HG03064 (cell line): ENCODE measurements around the gene MRPL43.

ENCODE experiments used
- ATAC-seq: cut with Tn5 transposase; IDR thresholded peaks from one replicate; pipeline ENCODE4 v1.9.1; 2021; ENCODE audit warnings: low read depth; ENCODE audit not compliant: unreplicated experiment

The MRPL43 gene

DNA sequence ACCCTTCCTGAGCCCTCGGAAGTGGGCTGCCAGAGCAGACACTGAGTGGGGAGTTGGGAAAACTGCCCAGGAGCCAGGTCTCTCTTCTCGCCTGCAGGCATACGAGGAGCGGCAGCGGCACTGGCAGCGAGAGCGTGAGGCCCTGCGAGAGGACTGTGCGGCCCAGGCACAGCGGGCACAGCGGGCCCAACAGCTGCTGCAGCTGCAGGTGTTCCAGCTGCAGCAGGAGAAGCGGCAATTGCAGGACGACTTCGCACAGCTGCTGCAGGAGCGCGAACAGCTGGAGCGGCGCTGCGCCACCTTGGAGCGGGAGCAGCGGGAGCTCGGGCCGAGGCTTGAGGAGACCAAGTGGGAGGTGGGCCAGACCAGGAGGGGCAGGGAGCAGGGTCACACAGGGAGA, 18.1 kb upstream of the MRPL43 start:
- no peak for ATAC-seq

DNA sequence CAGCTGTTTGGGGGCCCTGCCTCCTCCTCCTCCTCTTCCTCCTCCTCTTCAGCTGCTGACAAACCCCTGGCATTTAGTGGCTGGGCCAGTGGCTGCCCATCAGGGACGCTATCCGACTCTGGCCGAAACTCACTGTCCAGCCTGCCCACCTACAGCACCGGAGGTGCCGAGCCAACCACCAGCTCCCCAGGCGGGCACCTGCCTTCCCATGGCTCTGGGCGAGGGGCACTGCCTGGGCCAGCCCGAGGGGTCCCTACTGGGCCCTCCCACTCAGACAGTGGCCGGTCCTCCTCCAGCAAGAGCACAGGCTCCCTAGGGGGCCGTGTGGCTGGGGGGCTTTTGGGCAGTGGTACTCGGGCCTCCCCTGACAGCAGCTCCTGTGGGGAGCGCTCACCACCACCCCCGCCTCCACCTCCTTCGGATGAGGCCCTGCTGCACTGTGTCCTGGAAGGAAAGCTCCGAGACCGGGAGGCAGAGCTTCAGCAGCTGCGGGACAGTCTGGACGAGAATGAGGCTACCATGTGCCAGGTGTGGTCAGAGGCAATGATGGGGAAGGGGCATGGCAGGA, 16.4 kb upstream of the MRPL43 start:
- no peak for ATAC-seq

DNA sequence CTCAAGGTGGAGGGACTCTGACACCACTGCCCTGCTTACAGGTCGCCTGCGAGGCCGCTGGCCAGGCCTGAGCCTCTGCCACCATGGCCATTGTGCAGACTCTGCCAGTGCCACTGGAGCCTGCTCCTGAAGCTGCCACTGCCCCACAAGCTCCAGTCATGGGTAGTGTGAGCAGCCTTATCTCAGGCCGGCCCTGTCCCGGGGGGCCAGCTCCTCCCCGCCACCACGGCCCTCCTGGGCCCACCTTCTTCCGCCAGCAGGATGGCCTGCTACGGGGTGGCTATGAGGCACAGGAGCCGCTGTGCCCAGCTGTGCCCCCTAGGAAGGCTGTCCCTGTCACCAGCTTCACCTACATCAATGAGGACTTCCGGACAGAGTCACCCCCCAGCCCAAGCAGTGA, 15.2 kb upstream of the MRPL43 start:
- no peak for ATAC-seq

DNA sequence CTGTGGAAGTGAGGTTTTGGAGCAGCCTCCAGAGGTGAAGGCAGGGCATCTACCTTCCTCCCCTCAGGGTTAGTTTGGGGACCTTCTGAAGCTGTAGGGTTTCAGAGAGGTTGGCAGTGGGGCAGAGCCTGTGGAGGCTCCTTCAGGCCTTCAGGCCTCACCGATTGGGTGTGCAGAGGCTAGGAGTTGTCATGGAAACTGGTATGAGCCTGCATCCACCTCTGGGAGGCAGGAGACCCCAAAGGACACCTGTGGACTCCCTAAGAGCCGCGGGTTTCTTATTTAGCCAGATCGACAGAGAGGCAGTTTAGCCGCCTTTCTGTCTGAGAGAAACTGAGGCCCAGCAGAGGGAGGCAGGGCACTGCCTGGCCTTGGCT, 14.3 kb upstream of the MRPL43 start:
- ATAC-seq = no peak

DNA sequence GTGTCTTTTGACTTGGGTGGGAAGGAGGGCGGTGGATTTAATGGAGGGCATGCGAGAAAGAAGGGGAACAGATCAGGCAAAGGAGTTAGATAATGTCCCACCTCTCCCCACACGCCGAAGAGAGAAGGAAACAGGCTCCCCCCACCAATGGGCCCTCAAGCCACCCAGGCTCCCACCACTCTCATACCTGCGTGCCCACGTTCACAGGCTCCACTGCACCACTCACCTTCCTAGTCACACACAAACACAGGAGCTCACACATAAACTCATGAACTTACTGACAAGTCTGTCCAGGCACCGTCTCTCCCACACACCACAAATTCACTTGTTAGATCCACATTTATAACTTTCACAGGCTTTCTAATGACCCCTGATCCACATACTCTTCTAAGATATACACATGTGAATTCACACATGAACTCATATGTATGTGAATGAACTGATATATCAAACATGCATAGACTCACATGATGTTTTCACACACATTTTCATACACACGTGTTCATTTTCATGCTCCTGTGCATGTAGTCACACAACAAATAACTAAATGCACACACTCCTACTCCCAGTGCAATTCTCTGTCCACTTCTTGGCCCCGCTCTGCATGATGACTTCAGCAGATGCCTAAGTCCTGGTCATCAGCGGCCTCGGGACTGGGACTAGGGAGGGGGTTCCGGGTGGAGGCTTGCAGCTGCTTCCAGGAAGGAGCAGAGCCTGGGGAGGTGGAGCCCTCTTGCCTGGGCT, 13.8 kb upstream of the MRPL43 start:
- ATAC-seq = no peak

DNA sequence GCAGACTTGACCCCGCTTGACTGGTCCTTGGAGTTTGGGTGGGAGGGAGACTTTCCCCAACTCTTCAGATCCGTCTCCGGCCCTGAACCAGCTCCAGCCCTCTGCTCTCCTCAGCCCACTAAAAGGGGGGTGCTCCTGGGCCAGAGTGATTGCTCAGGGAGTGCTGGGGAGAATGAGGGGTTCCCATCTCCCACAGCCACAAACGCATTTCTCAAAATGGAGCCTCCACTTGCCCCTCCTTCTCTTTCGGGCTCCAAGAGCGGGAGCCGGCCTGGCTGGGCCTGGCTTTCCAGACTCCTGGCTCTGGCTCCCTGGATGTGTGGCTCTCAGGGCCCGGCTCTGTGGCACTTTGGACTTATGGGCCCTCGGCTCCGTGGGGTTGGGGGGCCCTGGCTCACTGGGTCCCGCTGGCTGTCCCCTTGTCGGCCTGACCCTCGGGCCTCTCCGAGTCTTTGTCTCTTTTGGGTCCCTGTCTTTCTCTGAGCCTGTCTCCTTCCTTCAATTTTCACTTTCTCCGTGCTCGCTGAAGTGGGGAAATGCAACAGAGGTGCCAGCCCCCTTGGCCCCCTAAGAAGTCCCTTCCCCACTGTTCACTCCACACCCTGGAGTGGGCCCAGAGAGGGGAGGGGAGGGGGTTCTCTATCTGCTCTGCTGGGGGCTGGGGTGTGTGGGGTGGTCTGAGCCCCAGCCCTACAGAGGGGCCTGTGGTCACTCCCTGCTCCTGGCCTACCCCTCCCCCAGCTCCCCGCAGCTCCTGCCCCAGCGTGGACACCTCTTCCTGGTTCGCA, 13.0 kb upstream of the MRPL43 start:
- no peak for ATAC-seq

DNA sequence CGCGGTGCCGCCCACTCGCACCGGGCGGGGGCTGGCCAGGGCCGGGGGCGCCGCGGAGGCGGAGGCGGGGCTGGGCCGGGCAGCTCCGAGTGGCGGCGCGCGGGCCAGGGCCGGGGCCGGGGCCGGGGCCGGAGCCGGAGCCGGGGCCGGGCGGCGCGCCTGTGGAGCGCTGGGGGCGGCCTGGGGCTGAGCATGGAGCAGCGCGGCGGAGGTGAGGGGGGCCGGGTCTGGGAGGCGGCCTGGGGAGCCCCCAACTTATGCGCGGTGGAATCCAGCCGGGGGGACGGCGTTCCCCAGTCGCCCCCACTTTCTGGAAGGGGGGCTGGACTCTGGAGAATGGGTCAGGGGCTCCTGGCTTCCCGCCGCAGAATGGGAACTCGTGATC, 12.4 kb upstream of the MRPL43 start, which contains the start of gene LZTS2:
Gene LZTS2 (plus strand): TSS at position 67 of the 385 bp plus-strand sequence. CDS start 2,731 bp downstream, outside the sequence.
- no peak for ATAC-seq

DNA sequence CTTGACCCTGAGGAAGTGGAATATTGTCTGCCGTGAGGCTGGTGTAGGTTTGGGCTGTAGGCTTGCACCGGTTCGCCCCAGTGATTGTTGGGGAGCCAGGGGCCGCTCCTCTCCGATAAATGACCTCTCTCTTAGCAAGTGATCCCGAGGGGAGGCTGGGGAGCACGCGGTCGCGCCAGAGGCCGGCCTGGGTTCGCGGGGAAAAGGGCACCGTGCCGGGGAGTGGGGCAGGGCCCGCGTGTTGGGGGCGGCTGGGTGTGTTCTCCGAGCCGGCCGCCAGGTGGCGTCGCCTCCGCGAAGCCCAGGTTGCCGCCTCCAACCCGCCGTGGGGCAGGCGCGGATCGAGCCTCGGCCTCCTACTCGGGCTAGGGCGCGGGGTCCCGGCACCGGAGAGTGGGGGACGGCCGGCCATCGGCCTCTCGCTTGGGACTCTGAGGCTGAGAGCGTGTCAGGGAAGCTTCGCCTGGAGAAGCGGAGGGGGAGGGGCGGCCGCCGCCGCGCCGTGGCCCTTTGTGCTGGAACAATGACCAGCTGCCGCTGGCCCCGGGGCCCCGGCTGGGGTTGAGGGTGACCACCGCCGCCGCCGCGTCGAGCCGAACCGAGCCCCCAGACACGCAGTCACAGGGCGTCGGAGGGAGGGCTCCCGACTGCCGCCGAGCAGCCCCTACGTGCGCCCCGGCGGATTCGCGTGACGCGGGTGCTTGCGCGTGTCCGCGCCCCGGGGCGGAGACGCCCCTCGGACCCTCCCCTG, 11.9 kb upstream of the MRPL43 start:
- peak; percentile 35 for ATAC-seq

DNA sequence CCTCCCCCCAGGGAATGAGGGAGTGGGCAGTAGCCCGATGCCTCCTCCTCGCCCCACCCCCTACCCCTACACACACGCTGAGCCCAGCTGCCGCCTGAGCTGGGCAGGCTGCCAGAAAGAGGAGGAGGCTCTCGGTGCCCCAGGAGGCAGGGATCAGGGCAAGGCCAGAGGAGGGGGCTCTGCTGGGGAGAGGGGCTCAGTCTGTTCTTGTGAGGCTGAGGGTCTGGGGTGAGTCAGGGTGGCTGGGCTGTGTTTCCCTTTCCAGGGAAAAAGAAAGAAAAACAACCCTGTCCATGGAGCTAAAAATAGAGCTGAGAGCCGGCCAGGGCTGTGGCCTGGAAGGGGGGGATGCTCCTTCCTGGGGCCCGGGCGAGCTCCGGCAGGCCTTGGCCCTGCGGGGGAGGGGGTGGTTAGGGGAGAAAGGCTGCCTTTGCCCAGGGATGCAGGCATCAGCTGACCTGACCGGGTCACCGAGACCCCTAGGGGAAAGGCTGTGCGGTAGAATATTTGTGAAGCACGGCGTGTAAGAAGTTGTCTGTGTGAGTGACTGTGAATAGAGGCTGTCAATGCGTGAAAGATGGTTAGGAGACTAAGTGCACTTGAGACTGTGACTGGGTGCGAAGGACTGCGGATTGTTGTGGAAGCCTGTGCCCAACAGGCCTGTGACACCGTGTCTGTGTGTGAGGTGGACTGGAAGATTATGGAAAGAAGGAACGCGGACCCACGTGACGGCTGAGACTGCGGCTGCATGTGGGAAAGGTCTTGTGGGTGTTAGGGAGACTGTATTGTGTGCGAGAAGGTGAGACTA, 11.1 kb upstream of the MRPL43 start:
- ATAC-seq = peak; percentile 30

DNA sequence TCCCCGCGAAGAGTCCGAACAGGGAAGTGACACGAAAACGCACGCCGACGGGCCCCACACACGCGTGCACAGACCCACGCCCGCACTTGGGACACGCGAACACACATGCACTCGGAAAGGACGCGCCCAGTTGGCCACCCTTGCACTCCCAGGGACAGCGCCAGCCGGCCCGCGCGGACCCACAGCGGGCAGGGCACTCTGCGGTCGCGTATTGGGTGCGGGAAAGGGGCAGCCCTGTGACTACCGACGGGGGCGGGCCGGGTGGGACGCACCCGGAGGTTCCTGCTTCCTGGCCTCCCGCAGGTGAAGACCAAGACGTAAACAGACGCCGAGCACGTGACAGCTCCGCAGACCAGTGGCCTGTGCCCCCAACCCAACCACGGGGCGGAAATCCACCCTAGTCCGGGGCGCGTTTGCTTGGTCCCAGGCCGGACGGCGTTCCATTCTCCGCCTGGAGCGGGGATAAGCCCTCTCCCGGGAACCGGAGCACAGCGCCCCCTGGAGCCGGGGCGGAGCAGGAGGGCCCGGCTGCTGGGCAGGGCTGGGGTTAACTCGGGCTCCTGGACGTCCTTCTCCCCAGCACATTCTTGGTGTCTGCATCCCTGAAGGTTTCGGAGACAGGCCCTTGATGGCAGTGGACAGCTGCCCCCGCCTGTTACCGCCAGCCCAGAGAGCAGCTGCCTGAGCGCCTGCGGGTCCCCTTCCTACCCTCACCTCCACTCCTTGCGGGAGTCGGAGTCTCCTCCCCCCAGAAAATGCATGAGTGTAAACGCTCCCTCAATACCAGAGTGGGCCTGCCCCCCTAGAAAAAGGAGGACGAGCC, 10.3 kb upstream of the MRPL43 start:
- ATAC-seq = peak; percentile 23

DNA sequence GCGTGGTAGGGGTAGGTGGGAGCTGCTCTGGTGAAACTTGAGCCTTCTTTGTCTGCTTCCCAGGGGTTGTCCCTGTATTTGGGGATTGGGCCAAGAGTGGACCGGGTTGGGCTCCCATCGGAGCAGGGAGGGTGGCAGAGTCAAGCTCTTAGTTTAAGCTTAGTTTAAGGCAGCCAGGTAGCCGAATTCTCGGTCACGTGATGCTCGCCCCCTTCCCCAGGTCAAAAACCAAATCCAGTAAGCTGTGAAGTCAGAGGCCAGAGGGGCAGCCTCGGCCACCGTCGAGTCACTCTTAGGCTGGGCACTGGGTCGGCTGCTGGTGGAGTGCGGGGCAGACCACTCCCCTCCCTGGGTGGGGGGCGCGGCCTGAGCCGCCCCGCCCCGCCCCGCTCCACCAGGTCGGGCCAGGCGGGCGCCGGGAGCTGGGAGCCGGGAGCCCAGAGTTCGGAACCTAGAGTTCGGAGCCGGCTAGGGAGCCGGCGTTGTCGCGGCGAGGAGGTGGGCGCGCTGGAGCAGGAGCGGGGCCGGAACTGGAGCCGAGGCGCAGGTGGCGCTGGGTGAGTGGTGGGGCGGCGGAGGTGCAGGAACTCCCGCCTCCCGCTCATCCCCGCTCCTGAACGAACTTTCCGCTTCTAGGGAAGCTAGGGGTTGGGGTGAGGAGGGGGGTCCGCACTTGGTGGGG, 9.5 kb upstream of the MRPL43 start:
- no peak for ATAC-seq

DNA sequence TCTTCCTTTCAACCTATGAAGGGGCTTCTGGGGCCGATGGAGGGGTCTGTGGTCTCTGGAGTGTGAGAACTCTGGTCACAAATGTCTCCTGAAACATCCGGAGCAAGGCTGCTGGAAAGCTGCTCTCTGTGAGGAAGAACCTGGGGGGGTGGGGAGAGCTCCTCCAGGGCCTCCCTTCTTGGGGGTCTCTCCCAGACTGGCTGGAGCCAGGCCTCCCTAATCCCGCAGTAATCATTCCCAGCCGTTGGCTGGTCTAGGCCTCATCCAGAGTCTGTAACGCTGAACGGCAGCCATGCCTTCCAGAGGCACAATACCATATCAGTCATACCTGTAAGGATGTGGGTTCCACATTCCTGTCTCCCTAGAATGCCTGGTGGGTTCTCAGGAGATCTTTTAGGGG, 7.9 kb upstream of the MRPL43 start:
- ATAC-seq = no peak

DNA sequence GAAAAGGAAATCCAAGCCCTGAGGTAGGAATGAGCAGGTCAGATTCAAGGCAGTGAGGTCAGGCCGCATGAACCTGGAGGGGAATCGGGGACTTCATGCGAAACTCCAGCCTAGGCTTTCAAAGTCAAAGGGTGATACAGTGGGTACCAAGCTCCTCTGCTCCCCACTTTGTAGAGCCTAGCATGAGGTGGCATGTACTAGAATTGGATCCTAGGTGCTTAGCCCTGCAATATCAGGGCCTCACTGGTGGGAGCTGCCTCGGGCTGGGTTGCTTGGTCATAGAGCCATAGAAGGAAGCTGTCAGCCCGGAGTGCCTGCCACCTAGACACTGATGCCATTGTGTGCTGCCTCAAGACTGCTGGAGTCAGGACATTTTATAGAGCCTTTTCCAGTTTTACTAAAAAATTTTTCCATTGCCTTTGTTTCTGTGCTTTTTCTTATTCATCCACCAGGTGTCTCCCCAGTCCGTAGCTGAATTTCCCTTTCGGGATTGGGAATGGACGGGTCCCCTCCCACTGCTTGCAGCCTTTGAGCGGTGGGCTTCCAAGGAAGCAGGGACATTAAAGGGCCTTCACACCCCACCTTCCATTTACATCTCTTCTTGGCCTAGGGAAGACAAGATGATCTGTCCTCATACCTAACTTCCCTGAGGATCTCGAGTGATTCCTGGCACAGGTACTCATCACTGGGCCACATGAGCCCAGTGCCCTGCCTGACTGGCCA, 6.8 kb upstream of the MRPL43 start:
- no peak for ATAC-seq

DNA sequence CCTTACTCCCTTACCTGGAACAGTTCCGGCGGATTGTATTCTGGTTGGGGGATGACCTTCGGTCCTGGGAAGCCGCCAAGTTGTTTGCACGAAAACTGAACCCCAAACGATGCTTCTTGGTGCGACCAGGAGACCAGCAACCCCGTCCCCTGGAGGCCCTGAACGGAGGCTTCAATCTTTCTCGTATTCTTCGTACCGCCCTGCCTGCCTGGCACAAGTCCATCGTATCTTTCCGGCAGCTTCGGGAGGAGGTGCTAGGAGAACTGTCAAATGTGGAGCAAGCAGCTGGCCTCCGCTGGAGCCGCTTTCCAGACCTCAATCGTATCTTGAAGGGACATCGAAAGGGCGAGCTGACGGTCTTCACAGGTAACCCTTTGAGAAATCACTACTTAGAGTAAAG, 1.8 kb upstream of the MRPL43 start:
- ATAC-seq = no peak

DNA sequence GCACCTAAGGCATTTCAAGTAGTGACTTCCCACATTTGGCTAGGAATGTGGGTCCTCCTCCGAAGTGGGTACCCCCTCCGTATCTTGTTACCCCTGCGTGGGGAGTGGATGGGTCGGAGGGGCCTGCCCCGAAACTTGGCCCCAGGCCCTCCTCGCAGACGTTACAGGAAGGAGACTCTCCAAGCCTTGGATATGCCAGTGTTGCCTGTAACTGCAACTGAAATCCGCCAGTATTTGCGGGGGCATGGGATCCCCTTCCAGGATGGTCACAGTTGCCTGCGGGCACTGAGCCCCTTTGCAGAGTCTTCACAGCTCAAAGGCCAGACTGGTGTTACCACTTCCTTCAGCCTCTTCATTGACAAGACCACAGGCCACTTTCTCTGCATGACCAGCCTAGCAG, 869 bp upstream of the MRPL43 start:
- no peak for ATAC-seq

DNA sequence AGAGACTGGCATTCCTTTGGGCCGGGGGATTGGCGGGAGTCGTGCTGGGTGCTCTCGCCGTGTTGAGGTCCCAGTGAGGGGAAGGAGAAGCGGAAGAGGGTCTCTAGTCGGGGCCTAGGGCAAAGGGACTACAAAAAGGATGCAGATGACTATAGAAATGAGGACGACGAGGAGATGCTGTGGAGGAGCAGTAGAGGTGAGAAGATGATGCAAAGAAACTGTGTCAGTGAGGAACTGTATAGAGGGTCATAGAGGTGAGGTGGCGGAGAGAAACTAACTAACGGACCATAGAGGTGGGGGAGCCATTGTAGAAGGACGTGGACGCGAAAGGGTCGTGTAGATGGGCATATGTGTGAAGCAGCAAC, 370 bp upstream of the MRPL43 start:
- no peak for ATAC-seq

DNA sequence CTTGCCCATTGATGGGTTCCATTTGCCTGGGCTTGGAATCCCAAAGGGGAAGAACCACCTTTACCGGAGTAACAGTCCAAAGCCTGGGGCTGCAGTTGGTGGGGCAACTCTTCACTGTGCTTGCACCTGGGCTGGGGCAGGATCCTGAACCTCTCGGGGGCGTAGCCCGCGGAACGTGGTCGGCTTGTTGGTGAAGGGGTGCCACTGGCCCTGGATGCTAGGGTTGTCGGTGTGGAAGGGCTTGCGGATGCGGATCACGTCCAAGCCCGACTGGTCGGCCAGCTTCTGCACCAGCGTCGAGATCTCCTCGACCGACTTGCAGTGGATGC, 710 bp downstream of the MRPL43 start:
- ATAC-seq = no peak

DNA sequence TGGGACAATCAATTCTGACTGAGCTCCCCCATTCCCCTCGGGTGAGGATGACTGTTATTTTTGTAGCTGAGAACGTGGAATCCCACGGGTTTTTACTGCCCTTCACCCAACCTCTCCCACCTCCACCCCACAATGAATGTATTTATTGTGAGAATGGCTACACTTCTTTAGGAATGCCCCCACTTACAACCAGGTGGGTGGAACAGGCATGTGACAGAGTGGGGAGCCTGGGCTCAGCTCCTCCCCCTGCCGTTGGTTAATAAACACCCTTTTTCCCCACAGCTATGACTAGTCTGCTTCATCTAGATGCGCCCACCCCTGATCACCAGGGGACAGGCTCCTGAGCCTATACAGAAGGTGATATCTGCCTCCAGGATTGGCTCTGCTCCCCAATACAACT, 2.0 kb downstream of the MRPL43 start:
- ATAC-seq = no peak
